Medulla oblongata (tissue), 1 donor: ENCODE data around the gene HHAT.

Experiments used
- DNase-seq: peaks from one replicate; pipeline ENCODE4 v3.0.0-alpha.2; 2015; ENCODE audit errors: extremely low spot score

The HHAT gene

GRCh38 chr1:210440081-210440480 lies 111.4 kb downstream of the HHAT start:
- no peak for DNase-seq

- DNase-seq: no peak
Measured at GRCh38 chr1:210441028-210441427, 112.3 kb downstream of the HHAT start.

DNA sequence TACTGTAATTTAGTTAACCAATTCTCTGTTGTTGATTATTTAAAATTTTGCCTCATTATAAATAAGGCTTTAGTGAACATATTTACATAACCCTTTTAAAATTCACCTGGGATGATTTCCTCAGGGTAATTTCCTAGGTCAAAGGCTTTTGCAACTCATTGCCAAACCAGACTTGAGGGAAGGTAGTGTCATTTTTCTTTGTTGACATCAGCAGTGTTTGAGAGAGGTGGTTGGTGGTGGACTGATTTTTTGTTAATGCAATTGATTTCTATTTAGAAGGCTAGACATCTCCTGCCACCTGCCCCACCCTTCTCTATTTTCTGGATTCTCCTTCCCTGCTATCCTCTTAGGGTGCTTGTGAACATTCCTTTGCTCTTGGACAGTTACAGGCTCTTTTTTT lies 116.8 kb downstream of the HHAT start:
- no peak for DNase-seq

DNA sequence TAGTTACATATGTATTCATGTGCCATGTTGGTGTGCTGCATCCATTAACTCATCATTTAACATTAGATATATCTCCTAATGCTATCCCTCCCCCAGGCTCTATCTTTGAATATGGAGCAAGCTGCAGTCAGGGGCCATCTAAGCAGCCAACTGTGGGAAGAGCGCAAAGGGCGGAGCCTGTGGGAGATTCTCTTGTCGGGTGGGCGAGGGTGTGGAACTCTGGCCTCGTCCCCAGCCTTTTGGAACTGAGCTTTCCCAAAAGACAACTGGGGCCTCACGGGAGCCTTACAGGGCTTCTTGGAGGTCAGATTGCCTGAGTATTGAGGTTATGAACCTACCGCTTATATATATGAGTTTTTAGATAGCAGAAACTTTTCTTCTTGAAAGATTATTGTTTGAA lies 117.2 kb downstream of the HHAT start:
- DNase-seq: no peak

GRCh38 chr1:210446479-210446878 lies 117.8 kb downstream of the HHAT start:
- no peak for DNase-seq

- no peak for DNase-seq
Measured at GRCh38 chr1:210447456-210448057, 118.9 kb downstream of the HHAT start.

- DNase-seq: peak; percentile 72
Measured at GRCh38 chr1:210448297-210448892, 119.7 kb downstream of the HHAT start.

DNA sequence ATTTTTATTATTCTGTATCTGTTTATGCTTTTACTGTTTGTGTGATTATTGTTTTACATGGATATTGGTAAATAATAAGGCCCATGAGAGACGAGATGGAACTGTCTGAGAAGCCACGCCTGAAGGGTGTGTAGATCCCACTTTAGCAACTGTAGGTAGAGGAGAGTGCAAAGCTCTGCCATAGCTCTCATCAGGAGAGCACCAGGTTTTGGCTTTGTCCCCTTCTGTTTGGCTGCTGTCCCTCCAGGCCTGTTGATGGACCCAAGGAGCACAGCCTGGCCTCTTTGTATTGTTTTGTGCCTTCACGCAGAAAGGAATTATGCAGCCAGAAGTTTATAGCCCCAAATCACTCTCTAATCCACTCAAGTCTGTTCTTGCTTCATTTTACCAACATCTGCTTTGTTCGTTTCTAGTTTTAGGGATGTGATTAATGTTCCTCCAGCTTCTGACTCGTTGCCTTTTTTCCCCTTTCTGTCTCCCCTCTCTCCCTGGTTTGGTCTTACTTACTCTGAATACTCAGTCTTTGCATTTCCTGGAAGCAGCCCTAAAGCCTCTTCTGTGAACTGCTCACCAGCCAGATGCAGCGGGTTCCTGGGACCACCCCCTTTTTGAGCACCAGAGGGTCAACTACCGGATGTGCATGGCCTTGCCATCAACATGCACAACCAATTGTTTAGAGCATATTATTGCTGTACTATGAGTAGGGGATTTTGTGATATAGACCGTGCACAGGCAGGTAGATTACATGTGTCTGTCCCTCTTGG lies 127.3 kb downstream of the HHAT start:
- no peak for DNase-seq

GRCh38 chr1:210456731-210457255 lies 128.1 kb downstream of the HHAT start:
- DNase-seq: no peak

DNA sequence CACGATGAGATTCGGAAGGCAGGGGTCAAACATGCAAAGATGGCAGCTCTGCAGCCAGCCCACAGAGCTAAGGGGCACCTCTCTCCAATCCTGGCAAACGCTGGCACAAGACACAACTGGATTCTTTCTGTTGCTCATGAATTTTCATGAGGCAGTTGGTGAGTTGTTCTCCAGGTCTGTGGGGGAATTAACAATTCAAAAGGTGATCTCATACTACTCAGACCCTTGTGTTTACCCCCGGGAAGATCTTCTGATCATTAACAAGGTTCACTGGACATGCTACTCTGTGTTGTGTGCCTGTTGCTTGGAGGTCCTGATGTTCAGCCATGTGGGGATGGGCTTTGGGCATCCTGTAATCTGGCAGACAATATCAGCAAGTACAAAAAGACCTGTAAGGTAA lies 128.9 kb downstream of the HHAT start:
- DNase-seq: no peak

GRCh38 chr1:210464519-210465039 lies 135.9 kb downstream of the HHAT start:
- DNase-seq: no peak

GRCh38 chr1:210465150-210465549 lies 136.4 kb downstream of the HHAT start:
- DNase-seq: no peak

GRCh38 chr1:210467440-210468043 lies 138.8 kb downstream of the HHAT start:
- no peak for DNase-seq

- DNase-seq: no peak
Measured at GRCh38 chr1:210469441-210469840, 140.7 kb downstream of the HHAT start.

DNA sequence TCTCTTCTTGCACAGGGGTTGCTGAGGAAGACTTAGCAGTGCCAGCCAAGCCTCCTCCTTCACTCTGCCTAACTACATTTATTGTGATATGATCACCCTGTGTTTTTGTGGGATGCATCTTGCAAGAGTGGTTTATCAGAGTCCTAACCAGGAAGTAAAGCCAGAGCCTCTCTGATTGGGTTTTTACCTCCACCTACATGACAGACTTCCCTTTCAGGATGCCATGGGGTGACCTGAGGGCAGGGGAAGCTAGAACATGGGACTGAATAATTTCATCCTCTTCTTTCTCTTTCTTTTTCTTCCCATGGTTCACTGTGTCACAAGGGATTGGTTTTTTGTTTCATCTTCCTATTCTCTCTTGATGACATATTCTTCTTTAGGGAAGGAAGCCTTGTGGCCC lies 146.6 kb downstream of the HHAT start:
- no peak for DNase-seq

DNA sequence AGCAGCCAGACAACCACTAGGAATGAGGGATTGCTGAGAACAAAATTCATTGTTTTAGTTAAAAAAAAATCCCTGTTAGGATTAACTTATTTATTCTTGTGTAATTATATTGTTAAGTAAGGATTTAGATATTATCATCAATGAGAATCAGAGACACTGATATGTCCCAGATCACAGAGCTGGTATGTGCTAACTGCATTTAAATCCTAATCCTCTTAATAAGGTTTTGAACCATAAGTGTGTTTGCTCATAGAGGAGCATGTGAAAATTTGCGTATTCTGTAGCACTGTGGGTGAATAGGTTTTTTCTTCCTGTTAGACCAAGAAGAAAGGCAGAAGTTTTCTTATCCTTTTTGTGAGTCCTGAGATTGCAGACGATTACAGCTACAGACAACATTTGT lies 147.1 kb downstream of the HHAT start:
- DNase-seq: no peak

GRCh38 chr1:210476730-210477129 lies 148.0 kb downstream of the HHAT start:
- DNase-seq: no peak

DNA sequence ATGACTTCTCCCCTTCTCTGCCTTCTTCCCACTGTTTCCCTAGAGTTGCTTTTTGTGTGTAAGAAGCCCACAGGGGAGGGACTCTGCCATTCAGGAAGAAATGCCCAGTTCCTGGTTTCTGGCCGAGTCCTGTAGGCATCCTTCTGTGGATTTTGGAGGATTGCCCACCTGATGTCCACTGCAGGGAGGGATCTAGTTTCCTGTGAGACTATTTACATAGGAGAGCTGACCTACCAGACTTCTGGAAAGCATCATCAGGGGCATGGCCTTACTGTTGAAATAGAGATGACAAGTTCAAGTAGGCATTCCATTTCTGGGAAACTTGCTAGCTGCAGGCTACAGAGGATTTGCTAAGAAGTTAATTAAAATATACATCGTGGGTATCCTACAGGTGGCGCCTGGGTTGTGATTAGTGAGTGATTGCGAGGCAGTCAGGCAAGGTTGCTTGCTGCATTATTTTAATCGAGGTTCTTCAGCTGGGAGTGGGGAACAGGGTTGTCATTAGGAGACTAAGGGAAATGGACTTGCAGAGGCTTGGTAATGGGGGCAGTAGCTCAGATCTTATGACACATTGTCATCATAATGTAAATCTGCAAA lies 148.7 kb downstream of the HHAT start:
- no peak for DNase-seq

GRCh38 chr1:210478820-210479219 lies 150.1 kb downstream of the HHAT start:
- no peak for DNase-seq

- no peak for DNase-seq
Measured at GRCh38 chr1:210482491-210482890, 153.8 kb downstream of the HHAT start.

- DNase-seq: peak; percentile 17
Measured at GRCh38 chr1:210482945-210483617, 154.4 kb downstream of the HHAT start.
